Immature natural killer cell (primary cell): ENCODE results near the gene MCIDAS. TPM values are rescaled to one million over a fixed set of nuclear protein-coding genes. Genes with fewer than 3 reads are reported as not detected.

Experiments
- DNase-seq, 3 donors: peaks; one replicate each; pipeline ENCODE4 v3.0.0; 2022; ENCODE audit warnings: mixed read lengths in 1 of 3
- H3K27ac Mint-ChIP-seq, 6 donors: one replicate each; pipeline ENCODE4 v1.8.0; 2020; ENCODE audit warnings: mixed read lengths in 6 of 6, mild to moderate bottlenecking in 5 of 6, inconsistent platforms in 4 of 6, moderate library complexity in 3 of 6
- H3K27me3 Mint-ChIP-seq, 3 donors: one replicate each; pipeline ENCODE4 v1.8.0; 2020 to 2021; ENCODE audit warnings: low read depth in 3 of 3, mild to moderate bottlenecking in 3 of 3, mixed read lengths in 3 of 3, moderate library complexity in 3 of 3, inconsistent platforms in 1 of 3
- H3K36me3 Mint-ChIP-seq, 3 donors: one replicate each; pipeline ENCODE4 v1.8.0; 2020; ENCODE audit warnings: mixed read lengths in 3 of 3, inconsistent platforms in 2 of 3, mild to moderate bottlenecking in 2 of 3
- H3K4me1 Mint-ChIP-seq, 2 donors: one replicate each; pipeline ENCODE4 v1.8.0; 2020; ENCODE audit warnings: inconsistent platforms in 2 of 2, mild to moderate bottlenecking in 2 of 2, mixed read lengths in 2 of 2, moderate library complexity in 1 of 2
- H3K4me3 Mint-ChIP-seq, 5 donors: one replicate each; pipeline ENCODE4 v1.8.0; 2020; ENCODE audit warnings: mild to moderate bottlenecking in 5 of 5, mixed read lengths in 5 of 5, inconsistent platforms in 3 of 5, moderate library complexity in 3 of 5
- H3K9me3 Mint-ChIP-seq, 6 donors: one replicate each; pipeline ENCODE4 v1.8.0; 2020; ENCODE audit warnings: mild to moderate bottlenecking in 6 of 6, mixed read lengths in 6 of 6, inconsistent platforms in 4 of 6, moderate library complexity in 3 of 6
- polyA plus RNA-seq, 3 donors: library from polyadenylated mRNA; unstranded; fragments of 300-500 nt; fragmentation: Illumina TruSeq; gene quantifications; one replicate each; pipeline ENCODE4 v1.2.3, GENCODE V29; 2021

Gene MCIDAS
- polyA plus RNA-seq, 3 donors from 2014 or later, result not detected

GRCh38 chr5:55171471-55171870, 55.6 kb downstream of the MCIDAS start:
- H3K27me3 Mint-ChIP-seq, result peaks cover 22 to 32% (median 25%) of the 10 kb centered on the region in 3 donors
- no peak overlapping the region for H3K27ac Mint-ChIP-seq
- no peaks in the 10 kb centered on the region for H3K9me3 Mint-ChIP-seq
- H3K4me3 Mint-ChIP-seq, result no peak overlapping the region
- H3K4me1 Mint-ChIP-seq, result peaks cover 24 to 36% of the 10 kb centered on the region in 2 donors
- DNase-seq, result no peak
- no peaks in the 10 kb centered on the region for H3K36me3 Mint-ChIP-seq

Other genes with a start within 250 kb of the MCIDAS start
- gene ESM1, start 241.7 kb downstream of the MCIDAS start, polyA plus RNA-seq, result under 1 TPM in 2 of 3 donors, not detected in 1; 0.74 to 0.96 TPM
- gene GZMK, start 203.1 kb downstream of the MCIDAS start, polyA plus RNA-seq, result 100 to 1,000 TPM; 175 to 260 (median 257) TPM
- gene GZMA, start 124.7 kb downstream of the MCIDAS start, polyA plus RNA-seq, result 1,000 to 10,000 TPM; 2,482 to 3,629 (median 2,746) TPM
- not detected for gene GPX8, start 67.1 kb downstream of the MCIDAS start, polyA plus RNA-seq
- not detected for gene CDC20B, start 54.1 kb downstream of the MCIDAS start, polyA plus RNA-seq
- not detected for gene CCNO, start 6.3 kb upstream of the MCIDAS start, polyA plus RNA-seq
- 10 to 100 TPM; 10.6 to 17.9 (median 14.5) TPM for gene DHX29, start 80.4 kb upstream of the MCIDAS start, polyA plus RNA-seq
- gene MTREX, start 80.7 kb upstream of the MCIDAS start, polyA plus RNA-seq, result 10 to 100 TPM; 21.8 to 29.3 (median 24.4) TPM